Fibroblast of skin of back (primary cell): ENCODE measurements around the gene TRAF2.
"Not testable (repeated sequence)": the region's sequence is repeated elsewhere in the genome, so short reads cannot be mapped to it uniquely, and the experiment has no call there.

Source experiments
- DNase-seq: peaks from one replicate; pipeline ENCODE4 v3.0.0-alpha.2; 2013

Gene TRAF2

GRCh38 chr9:136882109-136882946 lies 4.0 kb upstream of the TRAF2 start:
- peak; percentile 73 for DNase-seq

- not testable (repeated sequence) for DNase-seq
Measured at GRCh38 chr9:136882947-136883283, 3.4 kb upstream of the TRAF2 start.

DNA sequence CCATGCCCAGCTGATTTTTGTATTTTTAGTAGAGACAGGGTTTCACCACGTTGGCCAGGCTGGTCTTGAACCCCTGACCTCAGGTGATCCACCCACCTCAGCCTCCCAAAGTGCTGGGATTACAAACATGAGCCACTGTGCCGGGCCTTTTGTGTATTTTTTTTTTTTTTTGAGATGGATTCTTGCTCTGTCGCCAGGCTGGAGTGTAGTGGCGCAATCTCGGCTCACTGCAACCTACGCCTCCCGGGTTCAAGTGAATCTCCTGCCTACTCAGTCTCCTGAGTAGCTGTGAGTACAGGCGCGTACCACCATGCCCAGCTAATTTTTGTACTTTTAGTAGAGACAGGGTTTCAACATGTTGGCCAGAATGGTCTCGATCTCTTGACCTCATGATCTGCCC lies 2.6 kb upstream of the TRAF2 start:
- DNase-seq = not testable (repeated sequence)

- no peak for DNase-seq
Measured at GRCh38 chr9:136886610-136887597, 588 bp downstream of the TRAF2 start.

DNA sequence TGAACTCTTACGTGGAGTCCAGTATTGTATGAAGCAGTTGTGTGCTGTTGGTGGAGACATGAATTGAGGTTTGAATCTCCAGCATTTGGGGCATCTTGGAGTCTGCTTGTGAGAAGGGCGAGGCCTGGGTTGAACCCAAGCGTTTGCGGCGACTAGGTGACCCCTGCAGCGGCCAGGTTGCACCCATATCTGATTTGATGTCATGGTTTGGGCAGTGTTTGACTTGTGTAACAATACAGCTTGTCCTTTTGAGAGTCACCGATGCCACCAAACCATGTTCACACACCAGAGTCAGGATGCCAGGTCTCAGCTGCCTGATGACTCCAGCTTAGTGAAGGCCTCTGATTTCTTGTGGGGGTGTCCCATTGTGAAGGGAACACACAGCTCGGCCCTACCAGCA lies 2.1 kb downstream of the TRAF2 start:
- DNase-seq = no peak

DNA sequence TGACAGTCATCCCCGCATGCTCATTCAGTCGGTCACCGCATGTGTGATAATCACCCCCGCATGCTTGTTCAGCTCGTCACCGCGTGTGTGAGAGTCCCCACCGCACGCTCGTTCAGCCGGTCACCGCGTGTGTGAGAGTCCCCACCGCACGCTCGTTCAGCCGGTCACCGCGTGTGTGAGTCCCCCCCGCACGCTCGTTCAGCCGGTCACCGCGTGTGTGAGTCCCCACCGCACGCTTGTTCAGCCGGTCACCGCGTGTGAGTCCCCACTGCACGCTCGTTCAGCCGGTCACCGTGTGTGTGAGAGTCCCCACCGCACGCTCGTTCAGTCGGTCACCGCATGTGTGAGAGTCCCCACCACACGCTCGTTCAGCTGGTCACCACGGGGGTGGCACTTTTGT lies 3.5 kb downstream of the TRAF2 start:
- no peak for DNase-seq

- no peak for DNase-seq
Measured at GRCh38 chr9:136890661-136891060, 4.3 kb downstream of the TRAF2 start.

GRCh38 chr9:136896027-136896426 lies 9.7 kb downstream of the TRAF2 start:
- no peak for DNase-seq

DNA sequence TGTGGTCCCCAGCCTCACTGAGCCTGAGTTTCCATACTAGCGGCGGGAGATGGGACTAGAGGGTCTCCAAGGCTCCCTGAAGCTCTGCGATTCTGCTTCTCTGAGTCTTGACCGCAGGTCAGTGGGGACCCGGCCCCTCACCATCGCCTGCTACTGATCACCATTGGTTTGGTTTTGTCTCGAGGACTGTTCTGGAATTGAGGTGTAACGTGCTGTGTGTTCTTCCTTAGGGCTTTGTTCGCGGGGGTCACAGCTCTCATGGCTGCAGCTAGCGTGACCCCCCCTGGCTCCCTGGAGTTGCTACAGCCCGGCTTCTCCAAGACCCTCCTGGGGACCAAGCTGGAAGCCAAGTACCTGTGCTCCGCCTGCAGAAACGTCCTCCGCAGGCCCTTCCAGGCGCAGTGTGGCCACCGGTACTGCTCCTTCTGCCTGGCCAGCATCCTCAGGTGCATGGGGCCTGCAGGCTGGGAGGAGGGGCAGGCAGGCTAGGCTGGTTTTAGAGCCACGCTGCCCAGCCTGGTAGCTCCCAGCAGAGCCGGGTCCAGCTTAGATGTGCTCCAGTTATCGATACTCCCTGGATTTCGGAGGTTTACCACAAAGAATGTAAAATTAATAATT lies 12.3 kb downstream of the TRAF2 start:
- no peak for DNase-seq

- DNase-seq = no peak
Measured at GRCh38 chr9:136899196-136899595, 12.9 kb downstream of the TRAF2 start.

DNA sequence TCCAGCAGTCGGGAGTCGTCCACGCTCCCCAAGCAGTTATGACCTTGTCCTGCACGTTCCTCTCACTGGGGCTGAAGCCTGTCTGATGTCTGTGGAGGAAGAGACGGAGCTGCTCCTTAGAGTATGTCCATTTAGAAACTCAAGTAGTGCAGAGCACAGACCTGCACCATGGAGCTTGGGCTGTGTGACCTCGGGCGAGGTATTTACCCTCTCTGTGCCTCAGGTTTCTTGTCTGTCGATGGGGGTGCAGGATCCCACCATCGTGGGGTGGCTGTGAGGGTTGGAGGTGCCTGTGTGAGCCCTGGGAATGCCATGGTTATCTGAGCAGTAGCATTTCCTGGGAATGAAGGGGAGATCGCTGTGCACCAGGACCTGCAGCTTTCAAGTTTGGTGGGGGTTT lies 14.2 kb downstream of the TRAF2 start:
- DNase-seq = no peak

DNA sequence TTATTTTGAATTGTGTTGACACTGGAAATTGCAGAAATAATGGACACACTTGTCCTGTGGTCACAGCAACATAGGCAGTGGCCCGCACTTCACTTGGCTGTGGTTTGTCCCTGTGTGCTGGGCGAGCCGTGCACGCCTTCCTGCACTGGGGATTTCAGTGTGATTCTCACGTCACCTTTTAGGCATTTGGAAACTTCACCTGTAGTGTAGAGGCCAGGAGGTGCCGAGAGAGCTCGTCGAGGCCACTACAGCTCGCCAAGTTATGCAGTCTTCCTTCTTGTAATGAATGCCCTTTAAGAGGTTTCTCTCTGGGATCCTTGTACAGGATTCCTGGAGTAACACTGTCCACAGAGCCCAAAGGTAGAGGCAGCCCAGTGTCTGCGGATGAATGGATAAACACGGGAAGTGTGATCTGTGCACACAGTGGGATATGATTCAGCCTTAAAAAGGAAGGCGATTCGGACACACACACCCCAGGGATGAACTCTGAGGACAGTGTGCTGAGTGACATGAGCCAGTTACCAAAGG lies 14.7 kb downstream of the TRAF2 start:
- DNase-seq = no peak

DNA sequence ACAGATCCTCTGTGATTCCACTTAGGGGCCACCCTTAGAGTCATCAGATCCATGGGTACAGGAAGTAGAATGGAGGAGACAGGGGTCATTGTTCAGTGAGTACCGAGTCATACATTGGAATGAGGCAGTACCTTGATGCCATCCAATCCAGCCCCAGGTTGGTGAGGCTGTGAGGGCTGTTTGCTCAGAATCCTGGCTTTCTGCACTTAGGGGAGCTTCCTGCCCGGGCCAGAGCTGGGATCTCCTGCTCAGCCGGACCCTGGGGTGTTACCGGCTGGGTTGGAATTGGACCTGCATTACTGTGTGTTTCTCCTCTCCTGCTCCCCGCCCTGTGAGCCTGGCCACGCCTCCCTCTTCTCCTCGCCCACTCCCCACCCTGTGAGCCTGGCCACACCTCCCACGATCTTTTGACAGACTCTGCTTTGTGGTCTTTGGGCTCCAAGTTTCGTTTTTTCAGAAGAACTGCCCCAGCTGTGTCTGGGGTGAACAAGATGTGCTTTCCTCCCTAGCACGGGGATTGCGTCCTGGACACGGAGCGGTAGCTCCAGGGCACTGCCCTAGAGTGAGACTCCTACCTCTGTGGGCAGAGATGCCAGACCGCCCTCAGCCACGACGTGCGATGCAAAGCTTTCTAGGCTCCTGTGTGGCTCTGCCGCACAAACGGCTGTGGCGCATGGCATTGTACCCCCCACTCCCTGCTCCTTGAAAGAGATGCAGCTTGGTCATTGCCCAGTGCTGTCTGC lies 15.4 kb downstream of the TRAF2 start:
- peak; percentile 15 for DNase-seq

DNA sequence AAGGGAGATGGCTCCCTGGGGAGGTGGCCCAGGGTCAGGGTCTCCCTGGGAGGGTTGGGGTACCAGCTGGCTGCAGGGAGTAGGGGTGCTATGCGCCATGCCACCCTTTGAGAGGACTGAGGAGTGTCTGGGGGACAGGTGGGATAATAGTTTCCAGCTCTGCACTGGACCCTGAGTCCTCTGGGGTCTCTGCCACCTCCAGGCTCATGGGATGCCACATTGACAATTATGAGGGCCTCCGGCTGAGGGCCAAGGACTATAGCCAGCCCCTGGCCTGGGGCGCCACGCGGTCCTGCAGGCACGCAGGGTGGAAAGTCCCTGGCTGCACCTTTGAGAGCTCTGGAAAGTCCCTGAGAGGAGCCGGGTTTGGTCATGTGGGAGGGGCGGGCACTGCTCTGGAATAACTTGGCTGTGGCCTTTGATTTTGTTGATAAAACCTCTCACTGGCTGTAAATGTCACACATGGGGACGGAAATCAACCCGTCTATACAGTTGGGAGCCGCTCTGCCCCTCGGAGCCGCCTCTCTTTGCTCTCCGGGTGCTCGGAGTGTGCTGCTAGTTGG lies 16.0 kb downstream of the TRAF2 start:
- no peak for DNase-seq

DNA sequence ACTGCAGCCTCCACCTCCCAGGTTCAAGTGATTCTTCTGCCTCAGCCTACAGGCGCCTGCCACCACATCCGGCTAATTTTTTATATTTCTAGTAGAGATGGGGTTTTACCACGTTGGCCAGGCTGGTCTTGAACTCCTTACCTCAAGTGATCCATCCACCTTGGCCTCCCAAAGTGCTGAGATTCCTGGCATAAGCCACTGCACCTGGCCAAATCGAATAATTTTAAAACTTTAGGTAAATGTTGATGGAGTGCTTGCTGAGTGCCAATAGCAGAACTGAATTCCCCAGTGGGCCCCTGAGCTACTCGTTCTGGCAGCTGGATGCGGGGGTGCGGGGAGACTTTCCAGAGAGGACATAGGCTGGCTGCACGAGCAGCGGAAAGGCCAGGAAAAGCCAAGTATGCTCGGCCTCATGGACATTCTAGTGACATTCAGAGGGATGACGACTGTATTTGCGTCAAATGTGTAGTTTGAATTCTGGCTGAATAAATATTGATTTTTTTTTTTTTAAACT lies 16.8 kb downstream of the TRAF2 start:
- no peak for DNase-seq

DNA sequence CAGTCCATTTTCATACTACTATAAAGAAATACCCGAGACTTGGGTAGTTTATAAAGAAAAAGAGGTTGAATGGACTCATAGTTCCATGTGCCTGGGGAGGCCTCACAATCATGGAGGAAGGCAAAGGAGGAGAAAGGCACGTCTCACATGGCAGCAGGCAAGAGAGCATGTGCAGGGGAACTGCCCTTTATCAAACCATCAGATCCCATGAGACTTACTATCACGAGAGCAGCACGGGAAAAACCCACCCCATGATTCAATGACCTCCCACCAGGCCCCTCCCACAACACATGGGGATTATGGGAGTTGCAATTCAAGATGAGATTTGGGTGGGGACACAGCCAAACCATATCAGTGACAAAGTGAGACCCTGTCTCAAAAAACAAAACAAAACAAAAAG lies 19.9 kb downstream of the TRAF2 start:
- no peak for DNase-seq

DNA sequence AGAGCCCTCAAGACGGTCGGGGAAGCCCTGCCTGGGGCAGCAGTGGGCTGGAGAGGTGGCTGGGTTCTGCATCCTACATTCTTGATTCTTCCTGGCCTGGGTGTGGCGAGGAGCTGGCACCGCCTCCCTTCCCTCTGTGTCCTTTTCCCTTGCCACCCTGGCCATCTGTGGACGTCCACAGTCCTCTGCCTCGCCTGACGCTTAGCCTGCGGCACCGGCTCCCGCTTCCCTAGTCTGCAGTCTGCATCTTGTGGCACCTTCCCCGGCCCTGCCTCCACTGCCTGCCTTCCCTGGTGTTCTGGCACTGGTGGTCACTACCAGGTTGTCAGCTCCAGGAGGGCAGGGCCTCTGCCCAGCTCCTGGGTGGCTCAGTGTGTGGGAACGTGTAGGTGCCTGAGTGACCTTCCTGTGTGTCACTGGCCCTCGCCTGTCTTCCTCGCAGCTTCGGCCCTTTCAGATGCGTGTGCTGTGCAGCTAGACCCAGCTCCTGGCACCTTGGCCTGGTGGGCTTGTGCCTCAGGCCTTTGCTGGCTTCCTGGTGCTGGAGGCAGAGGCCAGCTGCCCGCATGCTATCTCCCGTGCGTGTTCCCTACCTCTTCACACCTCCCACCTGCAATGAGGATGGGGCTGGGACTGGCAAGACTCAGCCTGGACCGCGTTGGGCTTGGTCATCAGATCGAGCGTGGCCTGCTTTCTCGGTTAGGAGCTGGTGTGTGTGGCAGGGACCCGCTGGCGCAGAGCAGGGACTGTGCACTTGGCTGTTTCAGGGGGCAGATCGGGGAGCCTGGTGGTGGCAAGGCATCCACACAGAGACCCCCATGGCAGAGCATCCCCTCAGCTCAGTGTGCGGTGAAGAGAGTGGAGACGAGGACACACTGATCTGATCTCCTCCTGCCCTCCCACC lies 20.9 kb downstream of the TRAF2 start:
- no peak for DNase-seq

GRCh38 chr9:136910197-136910900 lies 24.0 kb downstream of the TRAF2 start:
- no peak for DNase-seq

DNA sequence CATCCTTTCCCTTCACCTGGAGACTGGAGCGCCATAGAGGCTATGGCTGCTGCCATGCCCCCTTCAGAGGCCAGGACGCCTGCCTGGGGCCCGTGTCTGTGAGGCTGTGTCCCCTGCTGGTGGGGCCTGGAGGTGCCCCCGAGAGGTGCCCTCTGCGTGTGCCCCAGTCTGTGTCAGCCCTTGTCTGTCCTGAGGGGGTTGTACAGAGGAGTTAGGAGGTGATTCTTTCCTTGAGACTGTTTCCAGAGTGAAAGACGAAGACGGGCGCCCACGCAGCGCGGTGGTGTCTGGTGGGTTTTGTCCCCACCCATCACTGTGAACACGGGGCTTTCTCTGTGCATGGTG lies 24.6 kb downstream of the TRAF2 start:
- DNase-seq = no peak
